DOHH2 (cell line): ENCODE data around the gene AKT1S1.

Experiments used
- CTCF ChIP-seq: fragments of 200-600 bp; sonication (generic); IDR thresholded peaks from one replicate; pipeline ENCODE4 v1.5.1; 2014; ENCODE audit warnings: antibody characterized with exemption, mild to moderate bottlenecking, low read depth, low read length; ENCODE audit not compliant: poor library complexity, severe bottlenecking
- EZH2phosphoT487 ChIP-seq: fragments of 200-600 bp; sonication (generic); IDR thresholded peaks from 2 replicates; pipeline ENCODE4 v1.6.1; 2017; ENCODE audit warnings: borderline replicate concordance, mild to moderate bottlenecking, antibody characterized with exemption, low read length, moderate library complexity, mixed read lengths

DNA sequence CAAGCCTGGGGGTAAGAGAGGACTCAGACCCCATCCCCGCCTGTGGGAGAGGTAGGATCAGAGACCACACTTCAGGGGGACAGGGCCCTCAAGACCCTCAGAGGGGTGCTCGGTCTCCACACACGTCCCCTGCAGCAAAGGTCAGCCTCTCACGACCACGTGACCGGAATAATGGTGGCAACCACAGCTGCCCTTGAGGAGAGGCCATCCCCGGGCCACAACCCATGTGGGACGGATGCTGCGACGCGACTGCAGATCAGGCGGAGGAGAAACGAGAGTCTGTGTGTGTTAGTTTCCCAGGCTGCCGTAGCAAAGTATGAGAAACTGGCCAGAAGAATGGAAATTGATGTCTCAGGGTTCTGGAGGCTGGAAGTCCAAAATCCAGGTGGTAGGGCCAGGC lies 50.1 kb downstream of the AKT1S1 start:
- TF ChIP-seq CTCF (no peak), EZH2phosphoT487 (no peak)
